Suppressor macrophage (primary cell): ENCODE results near the gene SLC5A5.
"Not testable (repeated sequence)": the region's sequence is repeated elsewhere in the genome, so short reads cannot be mapped to it uniquely, and the experiment has no call there.

ENCODE experiments used
- DNase-seq, 4 experiments: peaks; one replicate each; pipeline ENCODE4 v3.0.0-alpha.2; 2020 to 2022

Gene SLC5A5

GRCh38 chr19:17872251-17873001 lies 681 bp downstream of the SLC5A5 start:
- DNase-seq = peak in 1 of 4 experiments; percentile 14

- peak in 3 of 4 experiments; percentile 24 to 56 (median 42) for DNase-seq
Observed at GRCh38 chr19:17873786-17874757, 2.3 kb downstream of the SLC5A5 start.

GRCh38 chr19:17874758-17875135 lies 3.0 kb downstream of the SLC5A5 start:
- no peak for DNase-seq

- no peak for DNase-seq
Observed at GRCh38 chr19:17877696-17878095, 6.0 kb downstream of the SLC5A5 start.

- DNase-seq = no peak
Observed at GRCh38 chr19:17879466-17879865, 7.7 kb downstream of the SLC5A5 start.

- DNase-seq = no peak
Observed at GRCh38 chr19:17881701-17882100, 10.0 kb downstream of the SLC5A5 start.

- no peak for DNase-seq
Observed at GRCh38 chr19:17883627-17884410, 12.1 kb downstream of the SLC5A5 start.

GRCh38 chr19:17886515-17886914 lies 14.8 kb downstream of the SLC5A5 start:
- DNase-seq = no peak

GRCh38 chr19:17887221-17887620 lies 15.5 kb downstream of the SLC5A5 start:
- DNase-seq = not testable (repeated sequence)

GRCh38 chr19:17888260-17888659 lies 16.5 kb downstream of the SLC5A5 start:
- DNase-seq = no peak

GRCh38 chr19:17889609-17890214 lies 18.0 kb downstream of the SLC5A5 start:
- DNase-seq = peak in 2 of 4 experiments; percentile 35 to 52

GRCh38 chr19:17893766-17894165 lies 22.0 kb downstream of the SLC5A5 start:
- no peak for DNase-seq

- no peak for DNase-seq
Observed at GRCh38 chr19:17902701-17903100, 31.0 kb downstream of the SLC5A5 start.

GRCh38 chr19:17908244-17908643 lies 36.5 kb downstream of the SLC5A5 start:
- DNase-seq = no peak

- DNase-seq = no peak
Observed at GRCh38 chr19:17909003-17909732, 37.4 kb downstream of the SLC5A5 start.

GRCh38 chr19:17910791-17911360 lies 39.1 kb downstream of the SLC5A5 start:
- peak; percentile 40 to 71 (median 64) for DNase-seq

- DNase-seq = no peak
Observed at GRCh38 chr19:17915940-17916593, 44.3 kb downstream of the SLC5A5 start.

- not testable (repeated sequence) for DNase-seq
Observed at GRCh38 chr19:17918151-17918550, 46.4 kb downstream of the SLC5A5 start.

- not testable (repeated sequence) for DNase-seq
Observed at GRCh38 chr19:17919122-17919521, 47.4 kb downstream of the SLC5A5 start.

GRCh38 chr19:17920527-17920926 lies 48.8 kb downstream of the SLC5A5 start:
- DNase-seq = no peak

GRCh38 chr19:17922138-17922537 lies 50.4 kb downstream of the SLC5A5 start:
- DNase-seq = no peak
